K562 (cell line): ENCODE data around the gene DBP. TPM values are rescaled to one million over a fixed set of nuclear protein-coding genes. Genes with fewer than 3 reads are reported as not detected.

ENCODE experiments used
- C11orf30 ChIP-seq: fragments of 450-650 bp; IDR thresholded peaks from 2 replicates; pipeline ENCODE4 v1.6.1; 2016; ENCODE audit warnings: low read depth, mild to moderate bottlenecking
- CBFA2T3 ChIP-seq: fragments of 450-650 bp; IDR thresholded peaks from 2 replicates; pipeline ENCODE4 v1.6.1; 2017
- CREB1 ChIP-seq, 2 experiments: sonication (generic) in 1 of 2; formaldehyde crosslinking in 1 of 2; IDR thresholded peaks; 2 replicates each; pipeline versions ENCODE4 v1.6.1 to v1.8.0; 2012 to 2022; ENCODE audit warnings: inconsistent platforms in 1 of 2, mild to moderate bottlenecking in 1 of 2, missing genetic modification reagents in 1 of 2, moderate library complexity in 1 of 2
- ETV6 ChIP-seq, 3 experiments: fragments of 150-350 bp in 1 of 3; sonication (generic) in 1 of 3; formaldehyde crosslinking in 1 of 3; IDR thresholded peaks; 2 replicates each; pipeline versions ENCODE4 v1.6.1 to v1.8.0; 2014 to 2022; ENCODE audit warnings: borderline replicate concordance in 2 of 3, low read depth in 2 of 3, antibody characterized with exemption in 1 of 3, low read length in 1 of 3, mild to moderate bottlenecking in 1 of 3, missing genetic modification reagents in 1 of 3
- MXD1 ChIP-seq: fragments of 250-450 bp; sonication (Bioruptor Pico); IDR thresholded peaks from 2 replicates; pipeline ENCODE4 v1.8.0; 2021; ENCODE audit warnings: borderline replicate concordance, mild to moderate bottlenecking, moderate library complexity; ENCODE audit not compliant: poor library complexity, severe bottlenecking
- NUFIP1 ChIP-seq: fragments of 450-650 bp; IDR thresholded peaks from 2 replicates; pipeline ENCODE4 v1.6.1; 2018; ENCODE audit not compliant: partially characterized antibody
- PCBP2 ChIP-seq: fragments of 200-400 bp; formaldehyde crosslinking; IDR thresholded peaks from 2 replicates; pipeline ENCODE4 v1.6.1; 2018; ENCODE audit warnings: low read length, low read depth, mild to moderate bottlenecking, moderate library complexity; ENCODE audit not compliant: poor library complexity, severe bottlenecking
- SP2 ChIP-seq: IDR thresholded peaks from 2 replicates; pipeline ENCODE4 v1.6.1; 2011; ENCODE audit warnings: mild to moderate bottlenecking, low read depth, low read length, moderate library complexity; ENCODE audit not compliant: poor library complexity, severe bottlenecking; ENCODE audit errors: extremely low read depth
- SRF ChIP-seq, 2 experiments: fragments of 250-450, 450-650 bp in 1 of 2; sonication (Bioruptor Pico) in 1 of 2; sonication (generic) in 1 of 2; formaldehyde crosslinking; IDR thresholded peaks; 2 replicates each; pipeline versions ENCODE4 v1.5.0 to v1.5.1; 2020 to 2022; ENCODE audit warnings: mild to moderate bottlenecking in 1 of 2, missing genetic modification reagents in 1 of 2
- TARDBP ChIP-seq: fragments of 450-650 bp; IDR thresholded peaks from 2 replicates; pipeline ENCODE4 v1.6.1; 2016
- TEAD1 ChIP-seq, 2 experiments: fragments of 450-650 bp in 1 of 2; sonication (generic) in 1 of 2; formaldehyde crosslinking; IDR thresholded peaks; 2 replicates each; pipeline versions ENCODE4 v1.4.0 to v1.8.0; 2020 to 2022; ENCODE audit warnings: mild to moderate bottlenecking in 2 of 2, missing genetic modification reagents in 1 of 2
- U2AF2 ChIP-seq: fragments of 200-400 bp; formaldehyde crosslinking; optimal IDR thresholded peaks from 2 replicates; pipeline ENCODE3; 2017; ENCODE audit warnings: low read depth, mild to moderate bottlenecking, low read length
- ZBTB12 ChIP-seq: fragments of 250-450 bp; sonication (Bioruptor Pico); IDR thresholded peaks from 2 replicates; pipeline ENCODE4 v1.4.0; 2020
- ZNF143 ChIP-seq: sonication (generic); formaldehyde crosslinking; IDR thresholded peaks from 2 replicates; pipeline ENCODE4 v1.9.0; 2022; ENCODE audit warnings: mild to moderate bottlenecking, missing genetic modification reagents
- ZNF280A ChIP-seq: fragments of 450-650 bp; IDR thresholded peaks from 2 replicates; pipeline ENCODE4 v1.6.1; 2018; ENCODE audit warnings: mild to moderate bottlenecking, low read depth; ENCODE audit not compliant: partially characterized antibody
- ZNF3 ChIP-seq: fragments of 250-450 bp; sonication (Bioruptor Pico); IDR thresholded peaks from 2 replicates; pipeline ENCODE4 v1.5.0; 2021; ENCODE audit warnings: mild to moderate bottlenecking, moderate library complexity
- ZNF586 ChIP-seq: fragments of 450-650 bp; formaldehyde crosslinking; conservative IDR thresholded peaks from 2 replicates; pipeline ENCODE4 v1.4.0; 2020; ENCODE audit warnings: mild to moderate bottlenecking, moderate library complexity
- ZNF644 ChIP-seq: fragments of 200-800 bp; sonication (Bioruptor generic); IDR thresholded peaks from 2 replicates; pipeline ENCODE4 v1.6.1; 2016; ENCODE audit warnings: low read depth, missing genetic modification characterization, missing compliant biosample characterization
- ZNF655 ChIP-seq: fragments of 250-450 bp; sonication (Bioruptor Pico); IDR thresholded peaks from 2 replicates; pipeline ENCODE4 v1.5.0; 2021
- ZNF717 ChIP-seq: fragments of 250-450 bp; sonication (Bioruptor Pico); IDR thresholded peaks from 2 replicates; pipeline ENCODE4 v1.5.0; 2021
- ZNF75A ChIP-seq: fragments of 450-650 bp; formaldehyde crosslinking; IDR thresholded peaks from 2 replicates; pipeline ENCODE4 v1.4.0; 2020; ENCODE audit warnings: mild to moderate bottlenecking
- ZNF764 ChIP-seq: fragments of 250-450 bp; sonication (Bioruptor Pico); IDR thresholded peaks from 2 replicates; pipeline ENCODE4 v1.4.0; 2020; ENCODE audit warnings: low read depth, mild to moderate bottlenecking, moderate library complexity
- ZNF830 ChIP-seq: fragments of 250-450 bp; sonication (Bioruptor Pico); IDR thresholded peaks from 2 replicates; pipeline ENCODE4 v1.5.0; 2021; ENCODE audit warnings: mild to moderate bottlenecking
- polyA plus RNA-seq, 8 experiments: library from polyadenylated mRNA; depleted of rRNA in 4 of 8; stranded (reverse) in 5 of 8; unstranded in 3 of 8; fragments of >200 nt; fragmentation: Nextera tagmentation in 2 of 8; fragmentation: Illumina TruSeq in 1 of 8; extraction: Ambion mirVana in 2 of 8; extraction: Trizol in 1 of 8; gene quantifications; 2 replicates each; pipeline versions ENCODE4 v1.2.1 to v1.2.3, GENCODE V29; 2011 to 2014; ENCODE audit warnings: inconsistent platforms in 1 of 8, missing spikeins in 1 of 8
- total RNA-seq, 7 experiments: library from RNA; depleted of rRNA in 6 of 7; stranded (reverse); fragments of >200 nt in 6 of 7; fragmentation: Illumina TruSeq in 2 of 7; extraction: Trizol in 2 of 7; gene quantifications; 2 replicates each; pipeline versions ENCODE4 v1.2.1 to v1.2.3, GENCODE V29; 2011 to 2021; ENCODE audit warnings: low replicate concordance in 1 of 7

The DBP gene
- total and polyA plus RNA-seq, 9 of the 15 experiments (the other 6 are each of a cell fraction or from before 2014, with no cell fraction given) = 0.25 to 5.5 (median 1.8) TPM

- TF ChIP-seq ZBTB12 (CRISPR knock-in tag) (no peak), CREB1 (IDR thresholded peaks at IDR 0.05) (no peak; the same call in 1 of the 2 replicates), CREB1 (CRISPR knock-in tag; IDR thresholded peaks at IDR 0.05) (no peak), ZNF75A (CRISPR knock-in tag) (no peak), ZNF280A (no peak), ZNF717 (CRISPR knock-in tag) (no peak), SP2 (no peak), NUFIP1 (no peak), PCBP2 (no peak), CBFA2T3 (0 out of 2 replicates have a peak, but pooled peaks have one; percentile 4), U2AF2 (no peak), MXD1 (CRISPR knock-in tag) (no peak), C11orf30 (0 out of 2 replicates have a peak, but pooled peaks have one; percentile 8), ZNF3 (CRISPR knock-in tag) (no peak), SRF (CRISPR knock-in tag; IDR thresholded peaks at IDR 0.05) (no peak; a peak in 1 of 4 replicates), TARDBP (no peak), ZNF143 (CRISPR knock-in tag) (no peak), ZNF655 (CRISPR knock-in tag) (no peak), ZNF830 (CRISPR knock-in tag) (no peak), ZNF764 (CRISPR knock-in tag) (no peak), TEAD1 (CRISPR knock-in tag; IDR thresholded peaks at IDR 0.05) (no peak), ETV6 (IDR thresholded peaks at IDR 0.05; ENCODE audit: borderline replicate concordance in 1 of 2, low read depth in 2 of 2, low read length in 1 of 2) (no peak), ETV6 (CRISPR knock-in tag; IDR thresholded peaks at IDR 0.05; ENCODE audit: borderline replicate concordance) (no peak), ZNF644 (0 out of 2 replicates have a peak, but pooled peaks have one; percentile 35), ZNF586 (CRISPR knock-in tag) (no peak)
These were observed 1.0 kb upstream of the DBP start (continued) for GRCh38 chr19:48637948-48638830.
